PC-9 (cell line): ENCODE data around the gene LILRB4. TPM values are rescaled to one million over a fixed set of nuclear protein-coding genes. Genes with fewer than 3 reads are reported as not detected.
A peak's percentile ranks its signal among the peaks of the same experiment; 100 is the strongest.
"Not testable (repeated sequence)": the region's sequence is repeated elsewhere in the genome, so short reads cannot be mapped to it uniquely, and the experiment has no call there.

Experiments used
- BruUV-seq: library from RNA; stranded (reverse); fragments of 400-500 nt; replicated peaks from 2 replicates; lab custom pipeline; 2021; lab: Mats Ljungman, UMichigan
- CTCF ChIA-PET: fragments of 300-600 bp; sonication (Branson Sonifier 250); formaldehyde crosslinking; loops from one replicate; lab custom pipeline; 2022; ENCODE audit warnings: antibody characterized with exemption; lab: Charles Lee
- POLR2A ChIA-PET: fragments of 300-600 bp; sonication (Branson Sonifier 250); formaldehyde crosslinking; loops from one replicate; lab custom pipeline; 2022; ENCODE audit warnings: antibody characterized with exemption; ENCODE audit not compliant: unreplicated experiment; lab: Charles Lee
- DNase-seq, 2 experiments: peaks; one replicate each; pipeline versions ENCODE4 v3.0.0 to v3.0.0-alpha.2; 2015 to 2022; ENCODE audit warnings: mixed read lengths in 1 of 2
- H2AFZ ChIP-seq: fragments of 200-600 bp; sonication (generic); 2 replicates; pipeline ENCODE4 v1.8.1; 2017; ENCODE audit warnings: antibody characterized with exemption
- H3F3A ChIP-seq: fragments of 200-600 bp; sonication (generic); 2 replicates; pipeline ENCODE4 v1.8.1; 2017; ENCODE audit warnings: antibody characterized with exemption, mild to moderate bottlenecking, low read depth; ENCODE audit not compliant: insufficient read depth
- H3K27ac ChIP-seq: fragments of 200-600 bp; sonication (generic); 2 replicates; pipeline ENCODE4 v1.6.1; 2016; ENCODE audit warnings: mixed run types
- H3K27me3 ChIP-seq: fragments of 200-600 bp; sonication (generic); 2 replicates; pipeline ENCODE4 v1.6.1; 2016; ENCODE audit warnings: low read depth, mixed run types; ENCODE audit not compliant: insufficient read depth
- H3K36me3 ChIP-seq: fragments of 200-600 bp; sonication (generic); 2 replicates; pipeline ENCODE4 v1.6.1; 2016; ENCODE audit warnings: low read depth, mixed run types
- H3K4me1 ChIP-seq: fragments of 200-600 bp; sonication (generic); replicated peaks from 2 replicates; pipeline ENCODE4 v1.6.1; 2016; ENCODE audit warnings: mixed run types; ENCODE audit not compliant: insufficient read depth
- H3K4me2 ChIP-seq: fragments of 200-600 bp; sonication (generic); 2 replicates; pipeline ENCODE4 v1.6.1; 2017; ENCODE audit warnings: mixed run types
- H3K4me3 ChIP-seq: fragments of 200-600 bp; sonication (generic); 2 replicates; pipeline ENCODE4 v1.6.1; 2016; ENCODE audit warnings: mixed run types
- H3K79me2 ChIP-seq: fragments of 200-600 bp; sonication (generic); 2 replicates; pipeline ENCODE4 v1.6.1; 2017; ENCODE audit warnings: low read depth, mixed run types
- H3K9me2 ChIP-seq: fragments of 200-600 bp; sonication (generic); 2 replicates; pipeline ENCODE4 v1.8.1; 2017; ENCODE audit warnings: mild to moderate bottlenecking; ENCODE audit not compliant: insufficient read depth
- H3K9me3 ChIP-seq: fragments of 200-600 bp; sonication (generic); 2 replicates; pipeline ENCODE4 v1.8.1; 2016; ENCODE audit warnings: low read depth; ENCODE audit not compliant: insufficient read depth
- H4K20me1 ChIP-seq: fragments of 200-600 bp; sonication (generic); 2 replicates; pipeline ENCODE4 v1.8.1; 2017; ENCODE audit not compliant: insufficient read depth
- CTCF ChIP-seq: fragments of 200-600 bp; sonication (generic); conservative IDR thresholded peaks from 2 replicates; pipeline ENCODE4 v1.6.1; 2017; ENCODE audit warnings: mixed run types, antibody characterized with exemption, mild to moderate bottlenecking, moderate library complexity
- EZH2 ChIP-seq: fragments of 200-600 bp; sonication (generic); IDR thresholded peaks from 2 replicates; pipeline ENCODE4 v1.8.0; 2017; ENCODE audit warnings: antibody characterized with exemption, low read depth
- intact Hi-C: fragments of 100-400 bp; cut with micrococcal nuclease; formaldehyde crosslinking; loops from one replicate; pipeline ENCODE4 v1.10.0; 2022; ENCODE audit not compliant: unreplicated experiment
- total RNA-seq: library from RNA; stranded (reverse); gene quantifications from 2 replicates; pipeline ENCODE4 v1.2.3, GENCODE V29; 2021

The LILRB4 gene
- total RNA-seq, 1 experiment from 2014 or later = not detected

GRCh38 chr19:54674021-54674617 is 11.3 kb downstream of the LILRB4 start:
- BruUV-seq = no TSS peak
- intact Hi-C loops = loop anchor here (10.0 kb wide), 1 partner anchor 491 kb away; the partner anchor contains the start of gene DNAAF3
- H3K4me2 ChIP-seq = no peak overlapping the region
- H3K9me3 ChIP-seq = no peaks in the 10 kb centered on the region; the same call in 1 of the 2 replicates
- no peaks in the 10 kb centered on the region for H3K4me1 ChIP-seq
- peaks cover 53% of the 10 kb centered on the region for H3K27me3 ChIP-seq
- no peaks in the 10 kb centered on the region for H3F3A ChIP-seq
- POLR2A ChIA-PET = no interaction called here
- no peak overlapping the region for H2AFZ ChIP-seq
- no peaks in the 10 kb centered on the region for H3K9me2 ChIP-seq
- H3K36me3 ChIP-seq = no peaks in the 10 kb centered on the region
- H3K27ac ChIP-seq = no peak overlapping the region
- TF ChIP-seq CTCF (peak; percentile 92), EZH2 (no peak)
- no peaks in the 10 kb centered on the region for H3K79me2 ChIP-seq
- no peak overlapping the region for H3K4me3 ChIP-seq
- peak in 1 of 2 experiments; percentile 14 for DNase-seq
- H4K20me1 ChIP-seq = no peaks in the 10 kb centered on the region
- CTCF ChIA-PET = interaction anchor here (0.5 to 0.6 kb wide), 3 partner anchors 20 to 394 kb away, joined by 3 to 10 read pairs (median 4); no protein-coding TSS in a partner anchor

GRCh38 chr19:54676210-54676834 is 13.5 kb downstream of the LILRB4 start:
- BruUV-seq, H4K20me1 ChIP-seq, H3F3A ChIP-seq, H3K4me2 ChIP-seq, H2AFZ ChIP-seq, H3K4me1 ChIP-seq, H3K9me3 ChIP-seq, H3K9me2 ChIP-seq, H3K36me3 ChIP-seq, H3K4me3 ChIP-seq, H3K79me2 ChIP-seq, H3K27ac ChIP-seq, DNase-seq, CTCF ChIA-PET, POLR2A ChIA-PET: not testable (repeated sequence)
- intact Hi-C loops = loop anchor here (10.0 kb wide), 1 partner anchor 488 kb away; the partner anchor contains the start of gene DNAAF3
- H3K27me3 ChIP-seq = peaks cover 42% of the 10 kb centered on the region
- peak; percentile 93 for TF ChIP-seq CTCF

GRCh38 chr19:54677217-54677616 is 14.4 kb downstream of the LILRB4 start:
- Histone ChIP-seq H3K4me1 (no peaks in the 10 kb centered on the region), H3K27ac (no peak overlapping the region), H3F3A (no peaks in the 10 kb centered on the region), H3K9me3 (no peaks in the 10 kb centered on the region; the same call in 1 of the 2 replicates), H3K36me3 (no peaks in the 10 kb centered on the region), H3K9me2 (no peaks in the 10 kb centered on the region), H3K4me2 (no peak overlapping the region), H4K20me1 (no peaks in the 10 kb centered on the region), H3K4me3 (no peak overlapping the region), H3K27me3 (peaks cover 41% of the 10 kb centered on the region), H2AFZ (no peak overlapping the region), H3K79me2 (no peaks in the 10 kb centered on the region)
- ChIA-PET POLR2A (no interaction called here), CTCF (no interaction called here)
- BruUV-seq = no TSS peak
- intact Hi-C loops = loop anchor here (10.0 kb wide), 1 partner anchor 488 kb away; the partner anchor contains the start of gene DNAAF3
- no peak for DNase-seq
- no peak for TF ChIP-seq CTCF
- TF ChIP-seq EZH2 = no peak

GRCh38 chr19:54681596-54681995 is 18.8 kb downstream of the LILRB4 start:
- CTCF ChIA-PET, H3K4me2 ChIP-seq, H3F3A ChIP-seq, H3K36me3 ChIP-seq, BruUV-seq, H2AFZ ChIP-seq, H3K4me3 ChIP-seq, H3K9me3 ChIP-seq, intact Hi-C loops, H3K4me1 ChIP-seq, H3K9me2 ChIP-seq, H4K20me1 ChIP-seq, H3K79me2 ChIP-seq, DNase-seq, POLR2A ChIA-PET, H3K27ac ChIP-seq: not testable (repeated sequence)
- H3K27me3 ChIP-seq = peaks cover 48% of the 10 kb centered on the region
